HFF-Myc (cell line): ENCODE data around the gene PBX3.
A peak's percentile ranks its signal among the peaks of the same experiment; 100 is the strongest.

ENCODE experiments used
- DNase-seq: peaks from one replicate; pipeline ENCODE4 v3.0.0-alpha.2; 2011; ENCODE audit warnings: low read depth; ENCODE audit errors: extremely low read depth
- H3K4me3 ChIP-seq: replicated peaks from 2 replicates; pipeline ENCODE4 v1.5.1; 2011; ENCODE audit warnings: low read depth, mild to moderate bottlenecking, control low read depth, low read length
- TF ChIP-seq, protein P1 (sequence below): IDR thresholded peaks from 2 replicates; pipeline ENCODE4 v1.5.1; 2012; ENCODE audit warnings: mild to moderate bottlenecking, low read depth, low read length, control low read depth; ENCODE audit errors: missing control alignments

PBX3 gene

DNA sequence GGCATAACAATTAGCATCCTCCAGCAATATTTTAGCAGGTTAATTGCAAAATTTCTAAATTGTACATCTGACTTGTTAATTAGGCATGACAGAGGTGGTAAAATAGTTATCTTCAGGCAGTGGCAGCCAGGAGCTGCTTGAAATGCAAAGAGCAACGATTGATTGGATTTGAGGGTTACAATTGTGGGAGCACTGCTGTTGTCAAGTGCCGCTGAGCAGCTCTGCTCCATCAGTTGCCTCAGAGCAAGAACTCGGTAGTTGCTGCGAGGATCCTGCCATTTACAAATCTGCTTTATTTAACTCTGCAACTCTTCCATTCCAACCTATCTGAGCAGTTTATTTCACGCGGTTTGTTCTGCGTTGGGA lies 12.6 kb downstream of the PBX3 start:
- peak overlapping the region; percentile 23 for H3K4me3 ChIP-seq
- DNase-seq = no peak
- TF ChIP-seq, protein P1, sequence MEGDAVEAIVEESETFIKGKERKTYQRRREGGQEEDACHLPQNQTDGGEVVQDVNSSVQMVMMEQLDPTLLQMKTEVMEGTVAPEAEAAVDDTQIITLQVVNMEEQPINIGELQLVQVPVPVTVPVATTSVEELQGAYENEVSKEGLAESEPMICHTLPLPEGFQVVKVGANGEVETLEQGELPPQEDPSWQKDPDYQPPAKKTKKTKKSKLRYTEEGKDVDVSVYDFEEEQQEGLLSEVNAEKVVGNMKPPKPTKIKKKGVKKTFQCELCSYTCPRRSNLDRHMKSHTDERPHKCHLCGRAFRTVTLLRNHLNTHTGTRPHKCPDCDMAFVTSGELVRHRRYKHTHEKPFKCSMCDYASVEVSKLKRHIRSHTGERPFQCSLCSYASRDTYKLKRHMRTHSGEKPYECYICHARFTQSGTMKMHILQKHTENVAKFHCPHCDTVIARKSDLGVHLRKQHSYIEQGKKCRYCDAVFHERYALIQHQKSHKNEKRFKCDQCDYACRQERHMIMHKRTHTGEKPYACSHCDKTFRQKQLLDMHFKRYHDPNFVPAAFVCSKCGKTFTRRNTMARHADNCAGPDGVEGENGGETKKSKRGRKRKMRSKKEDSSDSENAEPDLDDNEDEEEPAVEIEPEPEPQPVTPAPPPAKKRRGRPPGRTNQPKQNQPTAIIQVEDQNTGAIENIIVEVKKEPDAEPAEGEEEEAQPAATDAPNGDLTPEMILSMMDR = no peak

DNA sequence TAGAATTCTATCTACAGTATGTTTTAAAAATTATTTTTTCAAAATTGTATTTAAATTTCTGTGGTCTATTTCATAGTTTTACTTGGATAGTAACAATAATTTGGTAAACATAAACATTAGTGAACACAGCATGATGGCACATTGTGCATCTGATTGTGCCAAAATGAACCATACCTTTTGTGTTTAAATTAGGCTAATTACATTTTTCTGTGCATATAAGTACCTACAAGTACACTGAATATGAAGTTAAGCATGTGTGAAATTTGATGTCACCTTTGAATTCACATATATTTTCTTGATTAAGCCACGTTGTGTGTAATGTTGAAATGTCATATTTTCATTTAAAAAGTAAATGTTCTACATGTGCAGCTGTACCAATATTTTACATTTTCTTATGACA lies 13.4 kb downstream of the PBX3 start:
- TF ChIP-seq, protein P1 = no peak
- DNase-seq = no peak
- H3K4me3 ChIP-seq = no peak overlapping the region

DNA sequence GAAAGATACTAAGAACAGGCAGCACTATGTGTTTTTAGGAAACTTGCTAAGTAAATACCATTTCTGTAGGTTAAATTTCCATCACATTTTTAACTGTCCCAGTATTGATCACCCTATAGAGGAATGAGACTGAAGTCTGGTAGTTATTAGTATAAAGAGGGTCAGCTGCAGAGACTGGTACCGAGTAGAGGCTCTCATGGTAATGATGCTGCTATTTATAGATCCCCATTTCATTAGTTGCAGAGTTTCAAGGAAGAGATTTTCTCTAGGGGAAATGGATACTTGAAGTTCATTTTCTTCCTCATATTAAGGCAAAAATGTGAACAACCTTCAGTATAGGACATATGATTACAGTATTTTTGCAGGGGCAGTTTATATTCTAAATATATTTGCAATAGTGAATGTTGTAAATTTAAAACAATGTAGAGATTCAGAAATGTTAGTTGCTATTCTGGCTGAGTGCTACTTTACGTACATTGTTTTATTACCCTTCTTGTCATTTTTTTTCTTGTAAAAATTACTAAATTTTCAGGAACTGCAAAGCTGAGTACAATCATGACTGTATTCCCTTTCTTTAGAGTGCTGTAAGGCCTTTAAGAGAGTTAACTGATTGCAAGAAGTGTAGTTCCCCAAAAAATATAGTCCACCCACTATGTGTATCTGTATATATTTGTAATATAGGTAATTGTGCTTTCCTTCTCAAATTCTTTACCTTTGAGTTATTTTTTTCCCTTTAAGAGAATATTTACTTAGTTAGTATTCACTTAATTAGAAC lies 14.7 kb downstream of the PBX3 start:
- TF ChIP-seq, protein P1 = no peak
- H3K4me3 ChIP-seq = no peak overlapping the region
- no peak for DNase-seq

DNA sequence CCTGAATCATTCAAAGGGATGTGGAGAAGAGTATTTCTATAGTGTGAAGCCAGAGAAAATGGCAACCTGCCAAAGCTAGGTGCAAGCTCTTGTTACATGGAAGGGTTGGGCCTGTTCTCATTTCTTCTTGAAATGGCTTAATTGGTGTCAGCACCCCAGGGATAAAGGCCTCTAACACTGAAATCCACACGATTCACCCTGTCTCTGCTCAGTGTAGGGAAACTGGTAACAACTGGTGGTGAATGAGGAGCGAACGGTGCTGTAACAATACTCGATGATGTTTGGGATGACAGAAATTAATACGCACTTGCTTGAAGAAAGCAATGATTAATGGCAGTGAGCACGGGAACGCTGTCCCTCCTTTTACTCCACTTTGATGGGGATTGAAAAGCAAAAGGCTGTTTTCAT lies 16.2 kb downstream of the PBX3 start:
- H3K4me3 ChIP-seq = no peak overlapping the region
- DNase-seq = no peak
- TF ChIP-seq, protein P1 = no peak

DNA sequence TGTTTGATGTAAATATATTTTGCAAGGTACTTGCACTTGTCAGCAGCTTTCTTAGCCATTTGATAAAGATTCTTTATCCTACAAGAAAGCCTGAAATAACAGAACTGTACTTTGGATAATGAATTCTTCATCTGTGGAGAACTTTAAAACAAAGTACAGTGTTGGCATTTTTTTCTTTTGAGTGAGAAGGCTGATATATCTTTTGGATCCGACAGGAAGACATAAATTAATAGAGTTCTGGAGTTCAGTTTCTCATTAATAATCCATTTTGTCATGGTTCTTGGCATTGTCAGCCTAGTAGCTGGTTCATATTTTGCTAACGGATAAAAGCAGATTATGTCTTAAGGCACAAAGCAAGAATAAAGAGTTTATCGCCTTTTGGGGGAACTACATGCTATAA lies 17.0 kb downstream of the PBX3 start:
- no peak for DNase-seq
- H3K4me3 ChIP-seq = no peak overlapping the region
- TF ChIP-seq, protein P1 = no peak

DNA sequence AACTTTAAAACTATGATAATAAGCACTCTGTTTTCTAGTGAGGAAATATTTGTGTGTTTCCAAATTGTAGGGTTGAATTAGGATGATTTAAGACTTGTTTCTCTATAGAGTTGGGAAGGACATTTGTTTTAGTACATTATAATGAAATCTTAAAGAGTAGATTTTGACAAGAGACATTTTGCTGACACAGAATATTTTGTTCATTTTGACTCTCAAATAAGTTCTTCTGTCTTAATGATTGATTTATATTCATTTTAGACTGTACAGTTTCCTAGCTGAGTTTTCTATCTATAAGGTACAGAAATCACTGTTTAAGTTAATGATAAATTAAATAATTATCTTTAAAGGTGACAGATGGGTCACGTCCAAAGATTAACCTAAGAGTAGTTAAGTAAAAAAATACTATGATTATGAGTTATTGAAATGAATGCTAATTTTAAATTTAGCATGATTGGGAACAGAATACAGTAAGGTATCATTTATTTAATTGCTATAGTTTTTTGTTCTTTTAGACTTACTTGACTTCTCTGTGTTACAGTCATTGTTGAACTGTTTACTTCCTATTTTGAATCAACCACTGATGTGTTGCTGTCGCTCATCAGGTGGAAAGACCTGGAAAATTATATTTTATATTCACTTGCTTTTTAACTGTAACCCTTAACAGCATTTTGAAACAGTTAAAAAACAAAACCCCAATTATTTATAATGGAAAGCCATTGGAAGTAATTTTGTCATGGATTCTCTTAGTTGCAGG lies 19.5 kb downstream of the PBX3 start:
- TF ChIP-seq, protein P1 = no peak
- no peak for DNase-seq
- H3K4me3 ChIP-seq = no peak overlapping the region

DNA sequence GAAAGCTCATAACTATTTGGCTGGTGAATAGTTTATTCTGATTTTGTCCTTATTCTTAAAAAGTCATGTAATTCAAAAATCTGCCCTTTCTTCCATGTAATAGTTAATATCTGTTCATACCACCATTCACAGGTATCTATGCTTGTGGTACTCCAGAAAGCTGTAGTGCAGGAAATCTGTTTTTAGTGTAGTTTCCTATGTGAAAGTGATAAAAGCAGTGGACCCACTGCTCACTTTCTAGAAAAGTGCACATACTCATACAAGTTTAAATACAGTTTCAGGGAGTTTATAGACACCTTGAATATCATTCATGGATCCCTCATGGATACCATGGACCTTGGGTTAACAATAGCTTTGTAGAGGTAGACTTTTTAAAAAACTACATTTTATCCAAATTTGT lies 20.2 kb downstream of the PBX3 start:
- H3K4me3 ChIP-seq = no peak overlapping the region
- DNase-seq = no peak

More for the DNA sequence above, 20.2 kb downstream of the PBX3 start:
- TF ChIP-seq, protein P1 = no peak
